NT2/D1 (cell line): Measurements from ENCODE around the gene AFDN.

Experiments
- DNase-seq: peaks from one replicate; pipeline ENCODE4 v3.0.0-alpha.2; 2011; ENCODE audit warnings: low read depth, low spot score
- H3K27me3 ChIP-seq: 2 replicates; pipeline ENCODE4 v1.6.0; 2011; ENCODE audit warnings: mild to moderate bottlenecking; ENCODE audit not compliant: insufficient read length, insufficient read depth
- H3K36me3 ChIP-seq: 2 replicates; pipeline ENCODE4 v1.6.1; 2011; ENCODE audit warnings: mild to moderate bottlenecking, low read length, mixed read lengths; ENCODE audit not compliant: insufficient read depth, insufficient read length
- H3K4me1 ChIP-seq: 2 replicates; pipeline ENCODE4 v1.5.1; 2011; ENCODE audit not compliant: insufficient read depth, insufficient read length
- H3K4me3 ChIP-seq: 2 replicates; pipeline ENCODE4 v1.5.1; 2011; ENCODE audit warnings: low read depth; ENCODE audit not compliant: insufficient read length
- H3K9ac ChIP-seq: 2 replicates; pipeline ENCODE4 v1.6.0; 2011; ENCODE audit warnings: low read depth; ENCODE audit not compliant: insufficient read length
- H3K9me3 ChIP-seq: 2 replicates; pipeline ENCODE4 v1.5.1; 2011; ENCODE audit warnings: mild to moderate bottlenecking, low read length; ENCODE audit not compliant: insufficient read depth
- SUZ12 ChIP-seq: IDR thresholded peaks from 2 replicates; pipeline ENCODE4 v1.6.1; 2011; ENCODE audit not compliant: insufficient read length, insufficient read depth; ENCODE audit errors: extremely low read depth
- YY1 ChIP-seq: IDR thresholded peaks from 2 replicates; pipeline ENCODE4 v1.6.1; 2011; ENCODE audit not compliant: insufficient read length, insufficient read depth
- ZNF274 ChIP-seq: IDR thresholded peaks from 2 replicates; pipeline ENCODE4 v1.6.1; 2011; ENCODE audit warnings: mild to moderate bottlenecking, low read depth, low read length

The AFDN gene

DNA sequence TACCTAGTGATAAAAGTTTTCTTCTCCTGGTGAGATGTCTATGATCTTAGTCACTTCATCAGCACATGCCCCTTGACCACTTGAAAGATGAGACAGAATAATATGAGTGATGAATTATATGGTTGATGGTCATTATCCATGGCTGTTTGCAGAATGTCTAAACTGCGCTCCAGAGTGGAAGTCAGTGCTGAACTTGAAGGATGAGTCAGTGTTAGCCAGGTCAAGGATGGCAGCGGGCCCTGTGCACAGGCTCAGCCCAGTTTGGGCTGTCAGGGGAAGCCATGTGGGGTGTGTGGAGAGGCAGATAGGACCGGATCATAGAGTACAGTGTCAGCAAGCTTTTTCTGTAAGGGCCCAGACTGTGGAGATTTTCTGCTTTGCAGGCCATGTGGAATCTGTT lies 103.6 kb downstream of the AFDN start:
- Histone ChIP-seq H3K4me1 (no peaks in the 10 kb centered on the region), H3K27me3 (no peaks in the 10 kb centered on the region), H3K4me3 (no peak overlapping the region), H3K9me3 (no peaks in the 10 kb centered on the region), H3K9ac (no peak overlapping the region), H3K36me3 (peaks cover 57% of the 10 kb centered on the region)
- no peak for DNase-seq
- TF ChIP-seq YY1: no peak
- TF ChIP-seq ZNF274: no peak
- no peak for TF ChIP-seq SUZ12

DNA sequence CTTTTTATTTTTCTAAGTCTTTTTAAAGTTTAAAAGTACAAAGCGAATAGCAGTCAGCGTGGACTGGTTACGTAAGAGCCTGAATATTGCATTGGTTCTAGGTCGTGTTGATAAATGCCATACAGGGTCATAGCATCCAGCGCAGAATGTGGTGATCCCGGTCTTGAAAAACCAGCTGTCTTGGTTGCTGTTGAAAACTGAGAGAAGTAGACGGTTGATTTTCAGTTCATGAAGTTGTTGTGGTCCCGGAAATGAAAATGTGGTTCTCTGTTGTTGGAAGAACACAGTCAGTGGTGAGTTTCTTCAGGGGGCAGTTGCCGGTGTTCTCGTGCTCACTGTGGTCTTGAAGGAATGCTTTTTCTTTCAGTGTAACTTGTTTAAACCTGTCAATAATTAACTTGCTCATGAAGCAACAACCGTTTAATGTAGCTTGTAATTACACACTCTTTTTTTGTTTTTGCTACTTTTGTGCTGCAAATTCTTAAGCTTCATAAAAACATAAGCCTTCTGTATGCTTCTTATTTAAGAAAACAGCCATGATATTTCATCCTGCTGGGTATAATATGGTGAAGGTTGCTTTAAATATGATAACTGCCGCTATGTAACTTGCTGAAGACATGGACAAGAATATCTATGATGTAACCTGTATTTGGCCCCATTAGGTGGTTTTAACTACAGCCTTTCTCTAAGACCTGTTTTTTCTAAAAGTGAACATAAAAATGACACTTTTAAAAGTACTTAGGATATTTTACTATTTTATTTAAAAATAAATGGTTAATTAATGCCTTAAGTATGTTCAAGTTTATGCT lies 106.0 kb downstream of the AFDN start:
- Histone ChIP-seq H3K27me3 (no peaks in the 10 kb centered on the region), H3K9me3 (no peaks in the 10 kb centered on the region), H3K4me1 (no peaks in the 10 kb centered on the region), H3K36me3 (peaks cover 44% of the 10 kb centered on the region), H3K9ac (no peak overlapping the region), H3K4me3 (no peak overlapping the region)
- no peak for DNase-seq
- TF ChIP-seq YY1: no peak
- no peak for TF ChIP-seq ZNF274
- no peak for TF ChIP-seq SUZ12

DNA sequence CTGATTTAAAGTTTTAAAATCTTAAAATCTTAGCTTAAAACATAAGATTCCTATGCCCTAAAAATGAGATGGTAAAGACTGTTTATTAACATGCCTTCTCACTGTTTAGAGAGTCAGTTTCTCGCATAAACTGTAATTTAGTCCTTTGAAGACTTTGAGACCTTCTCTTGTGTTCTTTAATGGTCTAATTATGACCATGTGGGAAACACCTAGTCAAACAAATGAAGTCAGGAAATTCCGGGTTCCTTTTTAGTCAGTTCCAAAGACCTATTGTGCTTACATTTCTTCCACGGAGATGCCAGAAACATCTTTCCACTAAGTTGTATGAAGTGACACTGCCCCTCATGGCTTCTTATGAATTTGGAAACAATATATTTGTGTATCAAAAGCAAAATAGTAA lies 106.6 kb downstream of the AFDN start:
- H3K9ac ChIP-seq: no peak overlapping the region
- no peaks in the 10 kb centered on the region for H3K9me3 ChIP-seq
- no peak overlapping the region for H3K4me3 ChIP-seq
- TF ChIP-seq ZNF274 (no peak), SUZ12 (no peak), YY1 (no peak)
- DNase-seq: no peak
- H3K36me3 ChIP-seq: peaks cover 41% of the 10 kb centered on the region
- H3K27me3 ChIP-seq: no peaks in the 10 kb centered on the region
- H3K4me1 ChIP-seq: no peaks in the 10 kb centered on the region

DNA sequence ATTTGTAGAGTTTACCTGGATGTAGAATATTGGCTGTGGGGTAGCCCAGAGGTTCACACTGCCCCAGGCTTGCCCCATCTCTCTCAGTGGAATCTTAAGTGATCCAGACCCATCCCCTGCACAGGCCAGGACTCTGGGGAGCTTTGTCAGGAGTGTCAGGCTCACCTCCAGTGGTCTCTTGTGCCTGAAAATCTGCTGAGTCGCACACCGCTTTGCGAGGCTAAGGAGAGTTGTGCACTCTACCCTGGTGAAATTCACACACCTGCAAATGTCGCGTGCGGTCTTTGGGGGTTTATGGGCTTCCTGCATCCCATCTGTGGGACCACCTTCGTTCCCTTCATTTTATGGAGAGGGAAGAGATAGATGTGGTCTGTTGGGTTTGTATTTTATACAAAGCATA lies 107.1 kb downstream of the AFDN start:
- TF ChIP-seq ZNF274 (no peak), SUZ12 (no peak), YY1 (no peak)
- Histone ChIP-seq H3K9ac (no peak overlapping the region), H3K36me3 (peaks cover 35% of the 10 kb centered on the region), H3K9me3 (no peaks in the 10 kb centered on the region), H3K4me3 (no peak overlapping the region), H3K4me1 (no peaks in the 10 kb centered on the region), H3K27me3 (no peaks in the 10 kb centered on the region)
- DNase-seq: no peak

DNA sequence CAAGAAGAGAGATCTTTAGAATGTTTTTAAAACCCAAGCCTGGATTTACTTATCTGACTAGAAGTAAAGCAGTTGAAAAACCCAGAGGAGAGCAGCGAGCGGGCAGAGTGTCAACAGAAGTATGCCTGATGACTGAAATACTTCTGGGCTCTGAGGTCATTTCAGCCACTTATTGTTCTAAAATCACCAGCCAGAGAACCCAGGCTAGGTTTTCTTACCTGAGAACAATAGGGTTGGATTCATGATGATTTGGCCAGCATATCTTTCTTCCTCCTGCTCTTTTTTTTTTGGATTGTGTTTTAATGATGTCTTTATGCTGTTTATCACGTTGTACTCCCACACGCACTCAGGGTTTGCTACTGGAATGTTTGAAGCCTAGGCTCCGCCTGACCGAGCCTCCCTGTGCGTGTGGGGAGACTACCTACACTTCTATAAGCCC lies 107.7 kb downstream of the AFDN start:
- no peak for DNase-seq
- Histone ChIP-seq H3K27me3 (no peaks in the 10 kb centered on the region), H3K4me3 (no peak overlapping the region), H3K36me3 (peaks cover 33% of the 10 kb centered on the region), H3K9ac (no peak overlapping the region), H3K9me3 (no peaks in the 10 kb centered on the region), H3K4me1 (no peaks in the 10 kb centered on the region)
- TF ChIP-seq YY1: no peak
- no peak for TF ChIP-seq SUZ12
- TF ChIP-seq ZNF274: no peak

DNA sequence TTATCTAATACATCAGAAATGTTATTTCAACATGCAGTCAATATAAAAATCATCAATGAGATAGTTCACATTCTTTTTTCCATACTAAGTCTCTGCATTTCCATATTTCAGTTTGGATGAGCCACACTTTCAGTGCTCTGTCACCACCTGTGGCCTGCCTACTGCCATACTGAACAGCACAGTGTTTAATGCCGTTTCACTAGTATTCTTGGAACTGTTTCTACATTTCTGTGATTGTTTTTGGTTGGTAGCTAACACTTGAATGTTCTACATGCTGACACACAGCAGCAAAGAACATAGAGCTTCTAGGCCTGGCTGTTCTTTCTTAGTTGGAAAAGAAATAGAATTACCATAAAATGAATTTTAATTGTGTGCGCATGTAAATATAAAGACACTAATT lies 109.3 kb downstream of the AFDN start:
- TF ChIP-seq YY1 (no peak), ZNF274 (no peak), SUZ12 (no peak)
- Histone ChIP-seq H3K4me3 (no peak overlapping the region), H3K4me1 (no peaks in the 10 kb centered on the region), H3K9me3 (no peaks in the 10 kb centered on the region), H3K9ac (no peak overlapping the region), H3K36me3 (peaks cover 22% of the 10 kb centered on the region), H3K27me3 (no peaks in the 10 kb centered on the region)
- no peak for DNase-seq

DNA sequence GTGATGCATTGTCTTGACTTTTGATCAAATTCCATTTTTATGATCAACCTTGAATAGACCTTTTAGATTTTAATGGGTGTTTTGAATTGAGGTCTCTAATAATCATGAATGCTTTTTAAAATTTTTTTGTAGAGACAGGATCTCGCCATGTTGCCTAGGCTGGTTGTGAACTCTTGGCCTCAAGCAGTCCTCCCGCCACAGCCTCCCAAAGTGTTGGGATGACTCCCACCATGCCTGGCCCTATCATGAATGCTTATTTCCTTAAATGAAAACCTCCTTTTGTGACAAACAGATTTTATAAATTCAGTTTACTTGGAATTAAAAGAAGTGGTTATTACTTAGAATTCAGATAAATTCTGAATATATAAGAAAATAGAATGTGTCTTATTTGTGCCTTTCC lies 110.6 kb downstream of the AFDN start:
- Histone ChIP-seq H3K4me1 (no peaks in the 10 kb centered on the region), H3K9me3 (no peaks in the 10 kb centered on the region), H3K36me3 (peaks cover 16% of the 10 kb centered on the region), H3K9ac (no peak overlapping the region), H3K27me3 (no peaks in the 10 kb centered on the region), H3K4me3 (no peak overlapping the region)
- DNase-seq: no peak
- no peak for TF ChIP-seq YY1
- no peak for TF ChIP-seq SUZ12
- no peak for TF ChIP-seq ZNF274
